Measurements from ENCODE around the gene MON1A. TPM values are rescaled to one million over a fixed set of nuclear protein-coding genes. Genes with fewer than 3 reads are reported as not detected.

The MON1A gene
- total and polyA plus RNA-seq, 2 of the 8 experiments (the other 6 are each of a cell fraction or from before 2014, with no cell fraction given), result 10.3 to 14.1 TPM

- no peak for TF ChIP-seq CHD7 (IDR thresholded peaks at IDR 0.05; ENCODE audit: insufficient replicate concordance, low read length)
- no peak for TF ChIP-seq E2F6 (IDR thresholded peaks at IDR 0.05)
- TF ChIP-seq CEBPB (IDR thresholded peaks at IDR 0.05; ENCODE audit: low read depth, low read length), result no peak
- no peak for TF ChIP-seq ZNF274 (IDR thresholded peaks at IDR 0.05; ENCODE audit: borderline replicate concordance, extremely low read depth, low read length)
- peak; percentile 81 for TF ChIP-seq SAP30 (IDR thresholded peaks at IDR 0.05; ENCODE audit: insufficient read depth, insufficient replicate concordance, low read length)
- TF ChIP-seq RFX5 (IDR thresholded peaks at IDR 0.05; ENCODE audit: borderline replicate concordance, low read depth, low read length), result no peak
- no peak for TF ChIP-seq PHF8 (conservative IDR thresholded peaks at IDR 0.05; ENCODE audit: low read depth, low read length)
- TF ChIP-seq KDM4A (IDR thresholded peaks at IDR 0.05; ENCODE audit: low read depth, low read length, severe bottlenecking), result peak; percentile 27
- no peak for TF ChIP-seq GABPA (IDR thresholded peaks at IDR 0.05; ENCODE audit: borderline replicate concordance, insufficient read depth, low read length)
- TF ChIP-seq BCL11A (IDR thresholded peaks at IDR 0.05; ENCODE audit: low read depth in 2 of 2, low read length in 2 of 2), result no peak
Observed at GRCh38 chr3:49868862-49869466, 60.6 kb downstream of the MON1A start (continued).
